GM18508 (cell line): ENCODE measurements around the gene C1orf167.

Experiments used
- ATAC-seq: cut with Tn5 transposase; IDR thresholded peaks from one replicate; pipeline ENCODE4 v1.9.1; 2021; ENCODE audit warnings: moderate number of reproducible peaks; ENCODE audit not compliant: insufficient read depth, unreplicated experiment

C1orf167 gene

GRCh38 chr1:11831945-11832725, 70.1 kb downstream of the C1orf167 start:
- no peak for ATAC-seq

GRCh38 chr1:11833497-11833896, 71.5 kb downstream of the C1orf167 start:
- no peak for ATAC-seq

- ATAC-seq, result no peak
Observed at GRCh38 chr1:11833900-11834299, 71.9 kb downstream of the C1orf167 start.

GRCh38 chr1:11835441-11836225, 73.6 kb downstream of the C1orf167 start:
- no peak for ATAC-seq

GRCh38 chr1:11836955-11837766, 75.2 kb downstream of the C1orf167 start:
- ATAC-seq, result no peak

DNA sequence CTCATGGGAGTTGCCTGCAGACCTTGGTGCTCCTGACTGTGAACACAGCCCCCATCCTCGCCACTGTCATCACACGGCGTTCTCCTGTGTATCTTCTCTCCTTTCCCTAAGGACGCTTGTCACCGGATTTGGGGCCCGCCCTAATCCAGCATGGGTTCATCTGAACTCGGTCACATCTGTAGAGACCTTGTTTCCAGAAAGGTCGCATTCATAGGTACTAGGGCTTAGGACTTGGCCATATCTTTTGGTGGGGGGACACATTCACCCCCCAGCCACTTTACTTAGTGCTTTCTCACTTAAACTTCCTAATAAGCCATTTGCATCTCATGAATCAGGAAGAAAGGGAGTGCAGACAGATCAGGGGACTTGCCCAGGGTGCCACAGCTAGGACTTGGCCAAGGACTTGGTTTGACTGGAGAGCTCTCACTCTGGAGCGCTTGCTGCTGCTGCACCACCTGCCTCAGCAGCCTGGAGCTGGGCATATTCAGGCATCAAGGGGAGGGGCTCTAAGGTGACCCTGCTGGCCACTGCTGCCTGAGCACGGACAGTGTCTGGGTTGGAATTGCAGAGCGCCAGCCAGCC, 75.9 kb downstream of the C1orf167 start:
- no peak for ATAC-seq

DNA sequence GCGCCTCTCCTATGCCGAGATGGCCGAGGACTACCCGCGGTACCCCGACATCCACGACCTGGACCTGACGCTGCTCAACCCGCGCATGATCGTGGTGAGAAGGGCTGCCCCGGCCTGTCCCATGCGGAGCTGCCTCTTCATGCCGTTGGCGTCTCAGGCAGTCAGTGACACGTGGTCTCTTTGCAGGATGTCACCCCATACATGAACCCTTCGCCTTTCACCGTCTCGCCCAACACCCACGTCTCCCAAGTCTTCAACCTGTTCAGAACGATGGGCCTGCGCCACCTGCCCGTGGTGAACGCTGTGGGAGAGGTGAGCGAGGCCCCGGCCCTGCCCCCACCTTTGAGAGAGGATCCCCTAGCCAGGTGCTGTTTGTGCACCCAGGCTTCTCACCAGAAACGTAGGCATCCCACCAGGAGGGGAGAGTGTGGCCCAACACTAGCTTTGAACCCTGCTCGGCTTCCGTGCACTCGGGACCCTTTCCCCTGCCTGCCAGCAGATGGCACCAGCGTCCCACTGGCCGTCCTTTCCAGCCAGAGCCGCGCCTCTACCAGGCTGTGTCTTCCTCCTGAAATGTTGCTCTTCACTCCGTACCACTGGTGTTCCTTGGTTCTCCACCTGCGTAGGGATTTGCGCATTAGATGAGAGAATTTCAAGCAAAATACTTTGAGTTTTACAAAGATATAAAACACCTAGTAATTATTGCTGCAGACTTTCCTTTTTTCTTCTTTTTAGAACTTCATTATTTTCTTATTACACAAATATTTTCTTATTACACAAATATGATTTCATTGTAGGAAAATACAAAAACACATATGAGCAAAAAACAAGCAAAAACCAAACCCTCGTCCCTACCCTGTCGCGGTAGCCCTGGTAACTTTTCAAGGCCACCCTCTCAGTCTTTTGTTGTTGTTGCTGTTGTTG, 76.6 kb downstream of the C1orf167 start:
- ATAC-seq, result no peak
